Fibroblast of the conjunctiva (primary cell): ENCODE results near the gene SLC25A26.

ENCODE experiments used
- DNase-seq: peaks from one replicate; pipeline ENCODE4 v3.0.0-alpha.2; 2010; ENCODE audit warnings: low read depth

SLC25A26 gene

DNA sequence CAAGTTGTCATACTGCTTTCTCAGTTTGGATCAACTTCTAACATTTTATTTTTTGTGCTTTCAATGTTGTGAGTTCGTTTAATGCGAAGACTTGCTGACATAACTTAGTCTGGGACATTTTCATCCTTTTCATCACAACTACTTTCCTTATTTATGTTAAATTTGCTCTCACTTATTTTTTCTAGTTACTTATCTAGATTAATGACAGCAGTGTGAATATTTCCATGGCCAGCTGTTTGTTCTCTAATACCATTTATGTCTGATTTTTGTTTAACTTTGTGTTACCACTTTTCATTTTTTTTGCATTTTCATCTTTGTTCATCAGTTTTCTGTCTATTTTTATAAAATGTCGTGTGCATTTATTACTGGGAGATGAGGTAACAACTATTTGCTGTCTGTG is 6.2 kb downstream of the SLC25A26 start:
- DNase-seq: no peak

DNA sequence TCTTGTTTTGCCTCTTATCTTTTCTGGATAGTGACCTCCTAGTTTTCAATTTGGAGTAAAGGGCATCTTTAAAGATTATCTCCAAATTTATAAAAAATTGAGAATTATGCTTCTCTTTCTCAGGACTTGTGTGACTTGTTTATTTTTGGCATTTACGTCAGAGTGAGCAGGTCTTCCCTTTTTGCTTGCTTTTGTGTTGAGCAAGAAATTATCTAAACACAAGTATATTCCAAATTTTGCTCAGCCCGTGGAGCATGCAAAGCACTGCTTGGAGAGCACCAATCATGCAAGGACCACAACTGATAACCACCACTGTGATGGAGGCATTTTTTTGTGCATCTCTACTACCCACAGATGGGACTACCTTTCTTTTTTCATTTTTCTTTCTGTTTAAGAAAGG is 7.1 kb downstream of the SLC25A26 start:
- no peak for DNase-seq

DNA sequence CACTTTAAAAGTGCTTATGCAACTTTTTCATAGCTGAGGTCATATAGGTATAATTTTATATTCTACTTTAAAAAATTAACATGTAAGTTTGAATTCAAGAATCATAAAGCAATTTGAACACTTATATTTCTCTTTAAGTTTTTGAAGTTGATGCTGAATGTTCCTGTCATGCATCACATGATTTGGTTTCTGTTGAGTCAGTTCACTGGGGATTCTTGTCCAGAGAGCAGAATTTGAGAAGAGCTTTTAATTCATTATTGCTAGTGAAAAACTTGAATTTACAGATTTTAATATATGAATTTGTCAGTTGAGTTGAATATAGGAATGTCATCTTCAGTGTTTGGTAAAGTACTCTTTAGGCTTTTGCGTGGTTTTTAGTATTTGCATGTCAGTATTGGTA is 7.9 kb downstream of the SLC25A26 start:
- no peak for DNase-seq

DNA sequence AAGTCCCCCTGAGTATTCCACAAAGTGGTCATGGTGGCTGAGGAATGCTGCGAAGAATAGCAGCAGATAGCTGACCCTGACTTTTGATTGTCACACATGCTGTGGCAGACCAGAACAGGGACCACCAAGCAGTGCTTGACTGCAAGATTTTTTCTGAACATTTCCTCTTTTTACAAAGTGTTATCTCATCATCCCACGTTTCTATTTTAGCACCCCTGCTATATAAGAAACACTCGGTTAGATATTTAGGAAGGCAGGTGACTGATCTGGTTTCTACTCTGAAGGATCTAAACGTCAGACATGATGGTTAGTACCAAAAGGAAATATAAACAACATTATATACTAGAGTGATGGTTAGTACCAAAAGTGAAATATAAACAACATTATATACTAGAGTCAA is 9.1 kb downstream of the SLC25A26 start:
- no peak for DNase-seq

DNA sequence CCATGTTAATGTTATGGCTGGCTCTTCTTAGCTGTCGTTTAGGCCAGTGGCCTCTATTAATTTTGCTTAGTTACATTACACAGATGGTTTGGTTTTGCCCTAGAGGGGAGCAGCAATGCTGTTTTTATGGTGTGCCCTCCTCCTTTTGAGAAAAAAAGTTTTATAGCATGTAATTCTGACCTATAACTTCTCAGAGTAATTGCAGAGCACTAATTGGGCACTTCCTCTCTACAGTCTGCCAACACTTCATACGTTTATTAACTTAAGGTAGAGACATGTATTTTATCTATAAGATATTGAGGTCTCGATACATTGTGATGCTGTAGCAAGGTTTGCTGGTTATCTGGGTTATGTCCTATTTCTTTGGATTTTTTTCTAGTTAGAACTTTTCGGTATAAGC is 12.2 kb downstream of the SLC25A26 start:
- no peak for DNase-seq

DNA sequence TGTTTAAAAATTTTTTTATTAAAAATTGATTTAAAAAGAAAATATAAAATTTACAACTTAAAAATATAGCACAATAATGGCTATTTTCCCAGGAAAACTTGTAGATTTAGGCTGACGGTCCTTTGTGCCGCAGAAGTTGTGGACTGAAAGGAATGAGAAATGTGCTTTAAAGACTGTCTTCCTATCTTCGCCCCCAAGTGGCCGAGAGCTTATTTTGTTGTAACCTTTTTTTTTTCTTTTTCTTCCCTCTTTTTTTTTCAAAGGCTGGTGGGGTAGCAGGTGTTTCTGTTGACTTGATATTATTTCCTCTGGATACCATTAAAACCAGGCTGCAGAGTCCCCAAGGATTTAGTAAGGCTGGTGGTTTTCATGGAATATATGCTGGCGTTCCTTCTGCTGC is 15.5 kb downstream of the SLC25A26 start:
- DNase-seq: no peak

DNA sequence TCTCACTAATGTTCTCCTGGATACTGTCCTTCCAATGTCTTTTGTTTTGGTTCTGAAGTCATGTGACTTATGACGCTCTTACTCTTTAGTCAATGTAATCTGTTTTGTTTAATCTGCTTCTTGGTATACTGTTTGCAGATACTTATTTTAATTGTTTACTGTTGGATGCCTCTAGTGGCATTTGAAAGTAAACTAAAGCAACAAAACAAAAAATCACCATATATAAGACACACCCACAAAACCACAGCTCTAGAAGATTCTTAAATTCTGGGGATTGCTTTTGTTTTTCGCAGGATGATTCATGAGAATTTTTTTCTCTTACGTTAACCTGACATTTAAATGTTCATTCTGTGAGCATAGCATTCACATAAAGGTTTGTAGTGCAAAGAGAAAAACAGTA is 16.8 kb downstream of the SLC25A26 start:
- no peak for DNase-seq

DNA sequence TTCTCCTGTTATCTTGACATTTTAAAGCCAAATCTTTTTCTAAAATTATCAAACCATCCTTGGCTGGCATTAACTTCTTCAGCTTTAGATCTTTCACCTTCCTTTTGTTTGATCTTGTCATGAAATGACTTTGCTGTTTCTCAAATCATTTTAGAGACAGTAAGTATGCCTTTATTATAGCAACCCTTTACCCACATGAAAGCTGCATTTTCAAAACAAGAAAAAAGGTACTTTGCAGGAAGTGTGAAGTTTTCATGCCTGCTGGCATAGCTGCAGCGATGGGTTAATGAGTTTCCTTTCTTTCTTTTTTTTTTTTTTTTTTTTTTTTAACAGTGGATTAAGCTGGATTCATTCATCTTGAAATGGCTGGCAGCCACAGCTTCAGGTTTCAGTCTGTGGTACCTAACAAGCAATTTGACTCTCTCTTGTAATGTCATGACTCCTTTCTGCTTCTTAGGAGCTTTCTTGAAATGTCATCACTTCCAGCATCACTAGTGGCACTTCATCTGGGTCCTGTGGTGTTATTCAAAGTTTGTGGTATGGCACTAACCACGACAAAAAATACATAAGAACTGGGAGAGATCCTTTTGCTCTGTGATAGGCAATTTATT is 18.8 kb downstream of the SLC25A26 start:
- no peak for DNase-seq

DNA sequence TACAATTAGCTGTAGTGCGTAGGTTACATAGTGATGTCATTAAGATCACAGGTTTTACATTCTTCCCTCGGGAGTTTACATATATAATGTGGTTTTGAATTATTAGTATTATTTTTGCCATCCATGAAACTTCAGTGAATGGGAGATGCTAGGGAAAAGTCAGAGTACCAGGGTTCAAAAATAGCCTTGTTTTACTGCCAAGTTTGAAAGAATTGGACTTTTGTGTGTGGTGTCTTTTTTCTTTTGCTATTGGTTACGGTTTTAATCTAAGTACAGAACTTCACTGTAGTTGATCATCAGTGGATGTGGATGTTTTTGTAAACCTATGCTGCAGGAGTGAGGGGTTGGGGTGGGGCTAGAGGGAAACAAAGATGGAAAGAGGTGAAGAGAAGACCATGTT is 20.7 kb downstream of the SLC25A26 start:
- no peak for DNase-seq

DNA sequence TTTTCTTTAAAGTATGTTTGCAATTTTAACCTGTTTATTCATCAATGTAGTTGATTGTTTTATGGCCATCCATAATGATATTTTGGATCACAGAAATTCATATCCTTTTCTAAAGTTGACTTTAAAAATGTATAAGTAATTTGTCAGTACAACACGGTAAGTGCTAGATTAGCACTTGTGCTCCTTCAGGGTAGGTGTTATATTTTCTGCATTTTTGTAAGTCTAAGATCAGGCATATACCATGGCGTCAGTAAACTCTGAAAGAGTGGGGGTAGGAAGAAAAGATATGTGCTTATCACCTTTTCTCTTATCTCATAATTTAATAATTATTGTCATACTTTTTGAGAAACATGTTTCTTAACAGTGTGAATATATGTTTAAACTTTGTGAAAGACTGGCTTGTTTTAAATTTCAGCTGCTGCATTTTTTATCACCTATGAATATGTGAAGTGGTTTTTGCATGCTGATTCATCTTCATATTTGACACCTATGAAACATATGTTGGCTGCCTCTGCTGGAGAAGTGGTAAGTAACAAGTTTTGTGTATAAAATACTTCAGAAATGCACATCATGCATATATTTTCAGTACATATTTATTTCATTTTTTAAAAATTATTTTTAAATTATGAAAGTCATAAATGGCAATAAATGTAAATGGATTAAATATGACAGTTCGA is 22.1 kb downstream of the SLC25A26 start:
- no peak for DNase-seq

DNA sequence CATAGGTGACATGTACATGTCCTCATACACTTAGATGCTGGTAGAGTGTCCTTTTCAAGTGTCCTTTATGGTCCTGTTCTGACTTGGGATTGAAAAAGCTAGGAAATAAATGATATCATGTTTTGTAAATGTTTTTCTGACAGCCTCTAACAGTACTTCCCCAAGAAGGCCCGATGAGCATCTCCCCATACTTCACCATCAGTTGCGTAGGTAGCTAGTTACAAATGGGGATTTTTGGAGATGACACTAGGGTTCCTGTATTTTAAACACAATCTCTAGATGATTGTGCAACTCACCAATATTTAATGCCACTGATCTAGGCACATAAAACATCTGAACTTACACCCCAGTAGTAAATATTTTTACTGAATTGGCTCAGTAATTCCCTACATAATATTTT is 27.8 kb downstream of the SLC25A26 start:
- no peak for DNase-seq

DNA sequence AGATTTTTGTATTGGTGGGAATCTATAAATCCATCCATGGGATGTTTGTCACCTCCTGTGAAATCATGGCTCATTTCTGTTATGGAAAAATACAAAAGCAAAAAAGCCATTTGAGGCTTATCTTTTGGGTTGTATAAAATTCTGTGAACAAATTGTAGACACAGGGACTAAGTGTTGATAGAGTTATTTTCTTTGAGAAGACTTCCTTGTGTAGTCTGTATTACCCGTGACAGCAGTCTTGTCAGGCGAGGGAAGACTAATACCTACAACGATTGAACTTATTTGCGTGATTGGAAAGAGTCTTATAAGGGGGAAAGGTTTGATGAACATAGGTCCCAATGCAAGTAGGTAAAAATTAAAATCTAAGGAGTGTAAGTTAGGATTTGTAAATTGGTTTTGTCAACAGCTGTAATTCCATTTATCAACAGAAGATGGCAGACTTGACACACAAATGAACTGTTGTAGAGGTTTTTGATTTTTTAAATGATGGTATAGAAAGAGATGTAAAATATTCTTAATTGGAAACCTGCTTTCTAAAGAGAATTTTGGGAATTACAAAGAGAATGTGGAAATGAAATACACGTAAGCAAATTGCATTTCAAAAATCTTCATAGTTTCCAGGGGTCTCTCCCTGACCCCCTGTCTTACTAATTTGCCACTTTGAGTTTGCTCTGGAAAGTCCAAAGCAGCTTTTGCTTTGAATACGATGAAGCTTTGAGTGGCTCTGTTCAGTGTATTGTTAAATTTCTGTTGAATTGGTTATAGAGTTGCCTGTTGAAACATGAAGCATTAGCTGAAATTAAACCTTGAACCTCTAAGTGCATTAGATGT is 33.2 kb downstream of the SLC25A26 start:
- peak; percentile 40 for DNase-seq

DNA sequence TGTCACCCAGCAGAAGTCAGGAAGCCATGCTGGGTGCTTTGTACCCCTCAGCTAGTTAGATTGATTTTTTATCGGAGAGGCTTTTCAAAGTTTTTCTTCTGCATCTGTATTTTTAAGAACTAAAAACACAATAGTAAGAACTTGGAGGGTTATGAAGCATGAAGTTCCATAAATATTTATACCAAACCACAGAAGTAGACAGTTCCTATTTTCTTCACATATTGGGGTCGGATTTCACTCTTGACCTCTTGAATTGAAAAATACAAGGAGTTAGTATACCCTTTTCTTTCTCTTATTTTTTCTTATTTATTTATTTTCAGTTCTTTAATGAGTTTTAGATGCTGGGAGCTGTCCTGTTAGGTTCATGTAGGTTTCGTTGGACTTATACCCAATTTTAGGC is 35.1 kb downstream of the SLC25A26 start:
- DNase-seq: no peak

DNA sequence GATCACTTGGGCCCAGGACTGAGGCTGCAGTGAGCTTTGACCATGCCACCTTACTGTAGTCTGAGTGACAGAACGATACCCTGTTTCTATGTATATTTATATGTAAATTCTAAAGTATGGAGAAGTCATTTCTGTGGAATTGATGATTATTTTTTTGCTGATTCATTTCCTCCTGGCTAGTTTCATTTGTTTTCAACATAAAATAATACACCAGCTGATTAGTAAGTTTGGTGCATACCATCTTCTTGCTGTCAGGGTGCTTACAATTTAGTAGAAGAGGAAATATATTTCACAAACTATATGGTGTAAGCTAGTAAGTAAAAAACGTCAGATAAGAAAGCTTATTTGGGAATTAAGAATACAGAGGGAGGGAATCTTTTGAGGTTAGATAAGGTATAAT is 36.0 kb downstream of the SLC25A26 start:
- DNase-seq: no peak

DNA sequence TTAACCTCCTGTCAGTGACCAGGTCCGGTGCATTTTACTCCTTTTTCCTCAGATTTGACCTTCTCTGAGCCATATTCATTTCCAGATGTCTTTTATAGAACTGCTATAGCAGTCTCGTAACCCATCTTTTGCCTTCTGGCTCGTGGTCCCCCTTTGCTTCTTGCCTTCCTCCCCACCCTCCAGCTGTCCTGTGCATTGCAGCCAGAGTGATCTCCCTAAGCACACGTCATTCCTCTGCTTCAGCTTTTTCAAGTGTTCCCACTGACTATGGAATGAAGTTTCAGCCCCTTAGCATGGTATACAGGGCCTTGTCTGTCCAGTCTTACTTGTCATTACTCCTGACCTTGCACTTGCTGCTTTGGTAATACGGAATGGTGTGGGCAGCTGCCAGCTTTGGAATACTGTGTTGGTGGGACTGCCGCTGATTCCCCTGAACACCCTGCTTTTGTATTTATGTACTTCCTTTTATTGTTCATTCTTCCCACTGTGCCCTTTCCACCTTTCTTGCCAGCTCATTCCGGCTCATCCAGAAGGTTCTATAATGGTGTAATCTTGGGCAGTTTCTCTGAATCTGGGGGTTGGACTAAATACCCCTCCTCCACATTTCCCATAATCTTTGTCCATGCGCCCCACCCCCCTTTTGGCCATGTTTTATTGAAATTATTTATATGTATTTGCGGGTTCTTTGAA is 38.9 kb downstream of the SLC25A26 start:
- DNase-seq: no peak

DNA sequence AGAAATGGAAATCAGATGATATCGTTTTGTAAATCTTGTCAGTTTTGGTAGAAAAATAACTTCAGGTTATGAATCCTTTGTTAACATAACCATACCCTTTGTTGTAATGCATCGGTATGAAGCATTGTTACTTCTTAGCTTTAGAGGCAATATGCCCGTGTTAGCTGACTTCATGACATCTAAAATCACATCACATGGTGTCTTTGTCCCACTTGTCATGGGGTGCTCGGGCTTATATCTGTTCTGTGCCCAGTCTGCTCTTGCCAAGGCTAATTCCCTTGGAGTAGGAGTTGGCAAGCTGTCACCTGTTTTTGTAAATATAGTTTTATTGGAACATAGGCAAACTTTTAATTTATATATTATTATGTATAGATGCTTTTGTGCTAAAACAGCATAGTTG is 39.6 kb downstream of the SLC25A26 start:
- no peak for DNase-seq

DNA sequence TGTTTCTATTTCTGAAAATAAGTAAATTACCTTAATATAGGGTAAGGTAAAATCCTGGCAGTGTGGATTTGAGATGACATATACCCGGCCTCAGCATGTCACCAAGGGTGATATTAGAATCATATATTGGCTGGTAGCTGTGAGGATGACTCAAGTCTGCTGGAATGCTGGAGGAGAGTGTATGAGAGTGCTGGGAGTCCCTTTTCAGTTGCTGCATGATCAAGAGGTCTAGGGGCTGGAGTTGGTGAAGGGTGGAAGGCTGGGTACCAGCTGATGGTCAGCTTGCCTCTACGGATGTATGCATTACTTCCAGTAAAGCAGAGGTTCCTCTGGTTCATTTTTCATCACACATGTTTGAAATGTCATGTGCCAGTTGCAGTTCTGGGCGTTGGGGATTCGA is 40.6 kb downstream of the SLC25A26 start:
- DNase-seq: no peak

DNA sequence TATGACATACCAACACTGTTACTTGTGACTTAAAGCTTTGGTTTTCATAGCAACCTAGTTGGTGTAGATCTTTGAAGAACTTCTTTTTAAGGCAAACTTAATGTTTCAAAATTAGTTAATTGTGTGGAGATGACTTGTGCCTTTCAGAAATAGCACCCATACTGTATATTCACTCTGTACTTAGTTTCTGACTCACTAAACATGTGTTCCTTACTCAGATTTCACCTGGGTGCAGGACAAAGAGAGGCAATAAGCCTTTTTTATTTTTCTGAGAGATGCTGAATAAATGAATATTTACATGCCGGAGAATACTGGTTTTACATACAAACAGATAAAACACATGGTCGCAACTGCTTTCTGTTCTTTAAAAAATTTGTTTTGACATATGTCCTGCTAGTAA is 44.8 kb downstream of the SLC25A26 start:
- DNase-seq: no peak

DNA sequence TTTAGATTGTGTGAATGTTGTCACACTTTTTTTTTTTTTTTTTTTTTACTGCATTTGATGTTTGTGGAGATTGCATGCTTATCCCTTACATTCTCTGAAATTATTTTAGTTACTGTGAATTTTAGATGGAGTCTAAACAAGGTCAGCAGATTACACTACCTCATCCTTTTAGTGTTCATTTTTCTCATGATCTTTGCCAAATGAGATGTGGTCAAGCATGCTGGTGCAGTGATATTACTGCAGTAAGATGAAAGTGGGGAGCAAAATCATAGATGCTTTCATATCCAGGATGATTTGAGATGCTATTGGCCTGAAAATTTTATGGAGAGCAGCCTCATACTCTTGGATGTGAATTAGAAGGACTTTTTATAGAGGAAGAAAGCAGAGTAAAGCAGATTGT is 45.8 kb downstream of the SLC25A26 start:
- DNase-seq: no peak

DNA sequence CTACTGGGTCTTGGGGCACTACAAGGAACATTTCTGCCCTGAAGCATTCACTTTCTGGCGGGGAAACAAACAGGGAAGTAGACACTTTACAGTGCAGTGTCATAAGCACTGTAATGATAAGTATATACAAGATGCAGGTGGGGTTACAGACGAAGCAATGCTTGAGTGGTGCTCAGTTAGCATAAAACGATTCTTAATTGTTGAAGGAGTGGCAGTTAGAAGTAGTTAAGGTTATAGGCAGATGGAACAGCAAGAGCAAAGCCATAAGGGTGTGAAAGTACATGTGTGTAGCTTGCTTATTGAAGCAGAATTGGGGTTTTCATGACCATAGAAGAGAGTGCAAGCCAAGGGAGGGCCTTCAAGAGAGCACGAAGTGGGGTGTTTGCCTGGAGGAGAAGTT is 46.2 kb downstream of the SLC25A26 start:
- no peak for DNase-seq

DNA sequence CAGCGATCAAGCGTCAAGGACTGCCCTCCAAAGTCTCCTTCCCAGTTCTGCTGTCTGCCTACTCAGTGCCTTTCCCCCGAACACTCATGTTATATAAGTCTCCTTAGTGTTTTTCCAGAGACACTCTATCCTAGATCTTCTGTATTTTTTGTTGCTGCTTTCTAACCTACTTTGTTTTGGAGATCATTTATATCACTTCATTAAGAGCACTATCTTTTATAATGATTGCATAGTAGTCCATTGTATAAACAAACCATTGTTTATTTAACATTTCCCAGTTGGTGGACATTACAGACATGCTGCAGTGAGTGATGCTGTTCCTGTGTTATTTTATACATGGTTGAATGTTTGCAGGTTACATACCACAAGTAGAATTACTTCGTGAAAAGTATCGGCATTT is 47.1 kb downstream of the SLC25A26 start:
- no peak for DNase-seq

DNA sequence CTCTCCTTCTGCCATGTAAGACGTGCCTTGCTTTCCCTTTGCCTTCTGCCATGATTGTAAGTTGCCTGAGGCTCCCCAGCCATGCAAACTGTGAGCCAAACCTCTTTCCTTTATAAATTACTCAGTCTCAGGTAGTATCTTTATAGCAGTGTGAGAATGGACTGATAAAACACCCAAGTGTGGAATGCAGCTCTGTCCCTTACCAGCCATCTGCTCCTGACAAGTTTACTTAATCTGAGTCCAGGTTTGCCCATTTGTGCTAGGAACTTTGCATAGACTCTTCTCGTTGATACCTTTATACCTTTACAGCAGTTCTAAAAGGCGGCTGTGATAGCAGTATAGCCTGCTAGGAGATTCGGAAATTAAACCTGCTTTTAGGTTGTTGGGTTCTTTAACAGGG is 48.1 kb downstream of the SLC25A26 start:
- no peak for DNase-seq

DNA sequence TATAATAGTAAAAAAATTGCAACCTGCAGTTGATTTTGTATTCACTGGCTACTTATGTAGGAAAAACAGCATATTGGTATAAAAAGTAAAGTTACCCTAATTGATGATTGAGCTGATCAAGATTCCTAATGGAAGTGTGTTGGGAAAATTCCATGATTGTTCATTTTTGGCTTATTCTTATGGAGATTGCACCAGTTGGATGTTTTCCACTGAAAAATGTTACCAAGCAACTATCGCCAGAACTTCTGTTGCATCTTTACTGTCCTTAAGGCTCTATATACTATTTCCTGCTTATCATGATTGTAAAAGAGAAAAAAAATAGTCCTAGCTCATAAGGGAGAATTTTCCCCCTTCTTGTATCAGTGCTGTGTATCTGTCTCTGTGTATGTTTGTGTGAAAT is 48.6 kb downstream of the SLC25A26 start:
- no peak for DNase-seq
